CD1c-positive myeloid dendritic cell (primary cell): ENCODE results near the gene TGFBRAP1.
"Not testable (repeated sequence)": the region's sequence is repeated elsewhere in the genome, so short reads cannot be mapped to it uniquely, and the experiment has no call there.

ENCODE experiments used
- DNase-seq: peaks from one replicate; pipeline ENCODE4 v3.0.0-alpha.2; 2016; ENCODE audit errors: extremely low spot score

Gene TGFBRAP1

DNA sequence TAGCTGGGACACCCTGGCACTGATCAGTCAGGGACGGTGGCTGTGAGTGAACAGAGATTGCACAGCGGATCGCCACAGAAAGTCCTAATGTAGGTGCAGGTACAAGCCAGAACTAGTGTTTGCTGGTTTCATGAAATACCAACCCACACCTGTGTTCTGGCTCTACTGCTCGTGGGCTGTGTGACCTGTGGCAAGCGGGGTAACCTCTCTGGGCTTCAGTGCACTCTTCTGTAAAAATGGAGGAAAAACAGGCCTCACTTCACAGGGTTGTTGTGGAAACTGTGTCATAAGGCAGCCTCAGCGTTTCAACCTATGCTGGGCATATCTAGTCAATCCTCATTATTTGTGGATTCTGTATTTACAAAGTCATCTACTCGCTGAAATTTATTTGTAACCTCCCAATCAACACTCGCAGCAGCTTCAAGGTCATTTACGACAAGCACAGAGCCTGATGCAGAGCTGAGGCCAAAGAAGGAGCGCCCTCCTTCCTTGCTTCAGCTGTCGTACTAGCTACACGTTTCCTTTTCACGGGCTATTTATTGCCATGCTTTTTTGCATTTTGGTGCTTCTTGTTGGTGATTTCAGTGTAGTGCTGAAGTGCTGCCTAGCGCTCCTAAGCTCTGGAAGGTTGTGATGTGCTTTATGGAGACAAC lies 58.0 kb downstream of the TGFBRAP1 start:
- no peak for DNase-seq

DNA sequence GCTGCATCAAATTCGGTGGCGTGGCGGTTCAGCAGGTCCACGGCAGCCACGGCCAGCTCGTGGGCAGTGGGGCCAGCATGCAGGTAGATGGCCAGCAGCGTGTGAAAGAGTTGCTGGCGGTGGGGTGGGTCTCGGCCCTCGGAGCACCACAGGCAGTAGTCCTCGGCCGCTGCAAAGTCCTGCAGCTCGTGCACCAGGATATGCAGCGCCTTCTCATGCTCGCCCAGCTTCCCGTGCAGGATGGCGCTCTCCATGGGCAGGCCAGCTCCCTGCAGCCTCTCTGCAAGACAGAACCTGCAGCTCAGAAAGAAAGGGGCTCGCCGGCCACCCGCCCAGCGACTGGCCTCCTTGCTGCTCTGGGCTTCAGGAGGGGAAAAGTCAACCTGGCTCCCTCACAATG lies 60.1 kb downstream of the TGFBRAP1 start:
- no peak for DNase-seq

DNA sequence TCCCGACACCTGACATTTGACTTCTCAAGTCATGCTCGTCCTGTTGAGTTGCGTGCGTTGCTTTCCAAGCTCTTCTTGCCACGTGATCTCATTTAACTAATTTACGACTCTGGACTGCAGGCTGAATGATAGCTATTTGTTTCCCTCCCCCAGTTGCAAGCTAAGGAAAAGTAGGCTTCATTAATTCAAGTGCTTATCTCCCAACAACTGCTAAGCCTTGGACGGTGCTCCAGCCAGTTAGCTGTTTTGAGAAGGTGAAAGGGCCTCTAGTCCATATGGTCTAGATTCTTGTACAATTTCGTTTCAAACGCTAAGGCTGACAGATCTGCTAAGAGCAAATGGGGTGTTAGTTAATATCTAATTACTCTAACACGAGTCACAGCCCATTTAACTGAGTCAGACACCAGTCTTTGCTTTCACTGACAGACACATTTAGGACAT lies 66.9 kb downstream of the TGFBRAP1 start:
- DNase-seq: no peak

DNA sequence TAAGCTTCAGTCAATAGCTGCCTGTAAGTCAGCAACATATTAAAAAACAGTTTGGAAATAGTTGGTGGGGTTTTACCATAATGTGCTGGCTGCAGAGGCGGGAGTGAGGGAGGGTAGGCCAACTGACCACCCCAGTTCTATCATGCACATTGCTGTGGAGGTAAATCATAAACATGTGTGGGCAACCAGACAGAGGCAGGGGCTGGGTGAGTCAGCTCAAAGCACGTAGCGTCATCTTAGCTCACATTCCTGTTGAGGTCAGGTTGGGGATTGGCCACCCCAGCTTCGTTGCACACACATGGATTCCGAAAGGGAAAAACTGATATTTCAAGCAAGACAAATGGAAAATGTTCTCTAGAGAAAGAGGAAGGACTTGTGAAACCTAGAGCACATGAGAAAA lies 68.5 kb downstream of the TGFBRAP1 start:
- peak; percentile 5 for DNase-seq

DNA sequence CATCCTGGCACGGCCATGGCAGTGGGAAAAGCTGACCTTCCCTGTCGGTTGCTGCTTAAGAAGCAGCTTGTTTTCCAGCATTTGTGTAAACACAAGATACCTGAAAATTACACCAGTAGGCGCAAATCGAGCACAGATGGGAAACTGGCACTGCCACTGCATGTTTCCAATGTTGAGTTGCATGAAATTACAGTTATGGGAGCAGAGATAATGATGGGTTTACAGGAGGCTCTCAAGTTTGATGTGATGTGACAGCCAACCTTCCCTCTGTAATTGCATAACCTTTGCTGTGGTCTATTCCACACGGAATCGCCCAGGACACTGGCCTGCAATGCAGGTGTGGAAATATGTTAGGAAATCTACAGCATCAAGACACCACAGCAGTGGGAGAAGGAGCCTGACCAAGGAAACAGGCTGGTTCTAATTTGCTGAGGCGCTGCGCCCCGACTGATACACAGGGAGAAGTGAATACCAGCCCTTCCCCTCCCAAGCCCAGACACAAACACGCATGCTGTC lies 70.6 kb downstream of the TGFBRAP1 start:
- no peak for DNase-seq

DNA sequence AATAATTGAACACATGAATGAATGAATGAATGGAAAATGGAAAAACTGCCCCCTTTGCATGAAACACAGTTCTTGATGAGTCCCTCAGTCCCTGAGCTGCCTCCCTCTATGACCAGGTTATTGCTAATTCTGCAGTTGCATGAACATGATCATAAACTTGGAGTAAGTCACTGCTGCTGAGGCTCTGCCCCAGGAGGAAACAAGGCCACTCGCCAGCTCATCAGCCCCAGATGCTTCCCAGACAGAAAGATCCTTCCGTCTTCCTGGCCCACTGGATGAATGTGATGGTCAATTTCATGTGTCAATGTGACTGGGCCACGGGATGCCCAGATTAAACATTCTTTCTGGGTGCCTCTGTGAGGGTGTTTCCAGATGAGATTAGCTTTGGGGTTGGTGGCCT lies 71.6 kb downstream of the TGFBRAP1 start:
- DNase-seq: no peak

DNA sequence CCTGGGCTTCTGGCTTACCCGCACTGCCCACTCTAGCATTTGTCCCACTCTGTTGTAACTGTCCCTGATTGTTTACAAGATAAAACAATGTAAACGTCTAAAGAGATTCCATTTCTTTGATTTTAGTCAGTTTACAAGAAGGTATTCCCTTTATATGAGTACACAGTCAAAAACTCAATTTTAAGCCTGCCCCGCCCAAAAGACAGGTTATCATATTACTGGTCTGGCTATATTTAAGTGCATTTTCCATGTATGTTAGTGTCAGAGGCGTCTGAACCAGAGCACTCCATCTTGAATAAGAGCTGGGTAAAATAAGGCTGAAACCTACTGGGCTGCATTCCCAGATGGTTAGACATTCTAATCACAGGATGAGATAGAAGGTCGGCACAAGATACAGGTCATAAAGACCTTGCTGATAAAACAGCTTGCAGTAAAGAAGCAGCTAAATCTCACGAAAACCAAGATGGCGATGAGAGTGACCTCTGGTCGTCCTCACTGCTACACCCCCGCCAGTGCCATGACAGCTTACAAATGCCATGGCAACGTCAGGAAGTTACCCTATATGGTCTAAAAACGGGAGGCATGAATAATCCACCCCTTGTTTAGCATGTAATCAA lies 73.0 kb downstream of the TGFBRAP1 start:
- no peak for DNase-seq

DNA sequence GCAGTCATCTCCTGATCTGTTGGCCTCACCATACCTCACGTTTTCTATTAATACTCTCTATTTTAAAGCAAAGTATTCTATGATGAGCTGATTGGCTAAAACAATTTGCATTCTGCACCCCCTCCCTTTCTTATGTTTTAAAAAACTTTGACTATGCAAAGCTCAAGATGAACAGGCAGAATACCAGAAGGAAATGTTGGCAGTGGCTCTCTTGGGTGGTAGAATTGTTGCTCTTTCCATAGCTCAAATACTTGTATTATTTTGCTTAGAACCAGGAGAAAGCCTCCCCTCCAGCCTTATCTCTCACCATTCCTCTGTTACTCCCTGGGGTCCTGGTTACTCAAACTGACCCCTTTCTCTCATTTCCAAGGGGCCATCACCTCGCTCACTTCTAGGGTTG lies 73.6 kb downstream of the TGFBRAP1 start:
- DNase-seq: no peak

DNA sequence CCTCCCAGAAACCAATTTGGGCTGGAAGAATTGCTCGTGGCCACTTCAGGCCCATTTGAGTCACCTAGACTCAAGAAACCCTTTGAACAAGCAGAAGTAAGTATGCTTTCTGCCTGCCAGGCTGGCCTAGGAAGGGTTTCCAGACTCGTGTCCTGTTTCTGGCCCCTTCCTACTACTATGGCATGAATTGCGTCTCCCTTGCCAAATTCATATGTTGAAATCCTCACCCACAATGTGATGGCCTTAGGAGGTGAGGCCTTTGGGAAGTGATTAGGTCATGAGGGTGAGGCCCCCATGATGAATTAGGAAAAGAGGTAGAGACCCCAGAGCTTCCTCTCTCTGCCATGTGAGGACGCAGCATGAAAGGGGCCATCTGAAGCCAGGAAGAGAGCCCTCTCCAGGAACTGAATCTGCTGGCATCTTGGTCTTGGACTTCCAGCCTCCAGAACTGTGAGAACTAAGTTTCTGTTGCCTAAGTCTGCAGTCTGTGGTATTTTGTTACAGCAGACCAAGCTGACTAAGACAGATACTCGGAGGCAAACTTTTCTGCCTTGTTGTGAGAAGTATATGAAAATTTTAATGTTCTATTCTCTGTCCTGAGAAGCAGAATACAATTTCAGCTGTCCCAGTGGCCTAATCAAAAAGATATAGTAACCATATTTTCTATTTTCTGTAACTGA lies 74.9 kb downstream of the TGFBRAP1 start:
- DNase-seq: no peak

DNA sequence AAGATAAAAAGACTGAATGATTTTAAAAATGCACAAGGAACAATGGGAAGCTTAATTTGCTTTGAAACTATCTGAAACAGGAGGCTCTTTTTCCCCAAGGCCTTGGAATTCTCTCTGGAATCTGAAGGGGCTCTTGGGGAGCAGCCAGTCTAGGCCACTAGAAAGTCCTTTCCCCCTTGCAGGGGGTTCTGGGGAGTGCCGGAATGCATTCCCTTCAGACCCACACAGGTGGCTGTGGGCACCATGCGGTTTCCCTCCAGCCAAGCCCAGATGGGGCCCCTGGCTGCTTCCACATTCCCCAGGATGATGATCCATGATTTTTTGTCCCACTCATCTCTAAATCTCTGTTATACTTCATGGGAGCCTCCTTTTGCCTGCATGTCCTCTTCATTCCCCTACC lies 77.3 kb downstream of the TGFBRAP1 start:
- no peak for DNase-seq

DNA sequence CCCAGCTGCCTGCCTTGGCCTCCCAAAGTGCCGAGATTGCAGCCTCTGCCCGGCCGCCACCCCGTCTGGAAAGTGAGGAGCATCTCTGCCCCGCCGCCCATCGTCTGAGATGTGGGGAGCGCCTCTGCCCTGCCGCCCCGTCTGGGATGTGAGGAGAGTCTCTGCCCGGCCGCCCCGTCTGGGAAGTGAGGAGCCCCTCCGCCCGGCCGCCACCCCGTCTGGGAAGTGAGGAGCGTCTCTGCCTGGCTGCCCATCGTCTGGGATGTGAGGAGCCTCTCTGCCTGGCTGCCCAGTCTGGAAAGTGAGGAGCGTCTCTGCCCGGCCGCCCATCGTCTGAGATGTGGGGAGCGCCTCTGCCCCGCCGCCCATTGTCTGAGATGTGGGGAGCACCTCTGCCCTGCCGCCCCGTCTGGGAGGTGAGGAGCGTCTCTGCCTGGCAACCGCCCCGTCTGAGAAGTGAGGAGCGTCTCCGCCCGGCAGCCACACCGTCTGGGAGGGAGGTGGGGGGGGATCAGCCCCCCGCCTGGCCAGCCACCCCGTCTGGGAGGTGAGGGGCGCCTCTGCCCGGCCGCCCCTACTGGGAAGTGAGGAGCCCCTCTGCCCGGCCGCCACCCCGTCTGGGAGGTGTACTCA lies 78.4 kb downstream of the TGFBRAP1 start:
- not testable (repeated sequence) for DNase-seq

DNA sequence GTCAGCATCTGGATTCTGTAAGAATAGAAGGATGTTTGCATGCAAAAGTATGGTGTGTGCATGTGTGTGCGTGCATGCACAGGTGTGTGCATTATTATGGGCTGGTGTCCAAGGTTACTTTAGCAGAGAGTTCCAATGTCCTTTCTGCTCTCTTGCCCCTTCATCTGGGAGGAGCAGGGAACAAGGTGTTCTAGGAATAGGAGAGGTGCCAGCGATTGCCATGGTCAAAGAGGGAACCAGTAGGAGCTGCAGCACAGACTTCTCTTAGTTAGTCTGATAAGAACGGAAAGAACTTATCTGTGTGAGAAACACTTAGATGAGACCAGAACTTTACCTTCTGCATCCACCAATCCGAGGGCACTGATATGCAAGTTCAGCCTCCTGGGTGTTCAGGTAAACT lies 79.6 kb downstream of the TGFBRAP1 start:
- no peak for DNase-seq

DNA sequence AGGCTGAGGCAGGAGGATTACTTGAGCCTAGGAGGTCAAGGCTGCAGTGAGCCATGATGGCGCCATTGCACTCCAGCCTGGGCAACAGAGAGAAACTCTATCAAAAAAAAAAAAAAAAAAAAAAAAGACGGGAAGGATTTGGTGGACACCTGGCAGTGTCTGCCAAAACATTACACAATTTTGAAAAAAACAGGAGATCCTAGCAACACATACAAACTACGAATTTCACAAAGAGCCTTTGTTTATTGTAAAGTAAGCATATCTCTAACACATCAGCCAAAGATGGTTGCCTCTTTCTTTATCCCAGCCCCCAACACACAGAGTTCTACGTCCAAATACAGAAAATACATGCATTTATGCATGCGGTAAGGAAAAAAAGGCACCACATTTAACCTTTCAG lies 80.4 kb downstream of the TGFBRAP1 start:
- no peak for DNase-seq

DNA sequence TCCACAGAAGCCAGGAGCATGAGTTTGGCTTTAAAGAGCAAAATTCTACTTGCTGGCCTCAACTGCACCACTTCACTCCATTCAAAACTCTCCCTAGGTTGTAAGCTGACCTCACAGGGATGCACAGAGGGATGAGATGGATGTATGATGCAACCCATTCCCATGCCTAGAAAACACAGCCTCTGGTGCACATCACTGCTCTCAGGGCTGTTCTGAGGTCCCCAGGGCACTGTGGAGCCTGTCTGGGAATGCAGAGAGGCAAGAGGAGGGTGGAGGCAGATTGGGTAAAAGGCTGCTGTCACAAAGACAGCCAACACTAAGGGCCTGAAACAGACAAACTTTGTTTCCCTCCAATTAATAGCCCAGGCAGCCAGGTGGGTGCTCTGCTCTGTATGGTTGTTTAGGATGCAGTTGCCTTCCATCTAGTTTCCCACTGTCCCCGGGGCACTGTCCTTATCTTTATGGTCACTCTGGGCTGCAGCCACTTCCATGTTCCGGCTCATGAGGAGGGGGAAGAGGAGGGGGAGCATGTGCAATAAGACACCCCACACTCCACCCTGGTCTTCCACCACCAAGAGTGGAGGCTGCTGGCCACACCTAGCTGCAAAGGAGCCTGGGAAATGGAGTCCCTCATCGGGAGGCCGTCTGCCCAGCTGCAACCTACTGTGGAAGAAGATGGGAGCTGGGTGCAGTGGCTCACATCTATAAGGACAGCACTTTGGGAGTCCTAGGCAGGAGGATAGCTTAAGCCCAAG lies 81.0 kb downstream of the TGFBRAP1 start:
- no peak for DNase-seq

DNA sequence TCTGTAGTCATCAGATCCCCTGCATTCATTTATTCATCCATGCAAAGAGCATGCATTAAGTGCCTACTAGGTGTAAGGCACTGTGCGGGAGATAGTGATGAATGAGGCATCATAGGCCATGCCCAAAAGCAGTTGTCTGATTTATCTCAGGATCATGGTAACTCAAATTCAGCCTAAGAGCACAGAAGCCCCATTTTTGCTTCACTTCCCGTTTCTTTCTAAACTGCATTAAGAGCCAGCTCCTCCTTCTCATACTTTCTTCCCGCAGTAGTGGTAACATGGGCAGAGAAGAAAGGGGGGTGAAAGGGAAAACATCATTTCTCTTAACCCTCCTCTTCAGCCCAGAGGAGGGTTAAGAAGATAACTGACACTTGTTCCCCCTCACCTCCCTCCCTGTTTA lies 85.1 kb downstream of the TGFBRAP1 start:
- DNase-seq: no peak

DNA sequence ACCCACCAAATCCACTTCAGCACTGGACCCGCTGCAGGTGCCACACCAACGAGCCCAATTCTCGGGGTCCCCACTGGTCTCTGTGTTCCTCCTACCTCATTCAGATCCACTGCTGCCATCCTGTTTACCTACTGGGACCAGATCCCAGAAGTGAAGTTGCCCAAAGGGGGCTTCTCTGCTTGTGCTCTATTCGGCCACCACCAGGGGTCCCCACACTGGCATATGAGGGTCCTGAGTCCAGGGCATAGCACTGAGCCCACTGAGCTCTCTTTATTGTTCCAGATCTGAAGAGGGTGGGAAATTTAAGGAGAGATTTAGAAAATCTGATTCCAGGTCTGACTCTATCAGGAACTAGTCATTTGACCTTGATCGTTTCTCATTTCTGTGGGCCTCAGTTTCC lies 85.6 kb downstream of the TGFBRAP1 start:
- DNase-seq: no peak

DNA sequence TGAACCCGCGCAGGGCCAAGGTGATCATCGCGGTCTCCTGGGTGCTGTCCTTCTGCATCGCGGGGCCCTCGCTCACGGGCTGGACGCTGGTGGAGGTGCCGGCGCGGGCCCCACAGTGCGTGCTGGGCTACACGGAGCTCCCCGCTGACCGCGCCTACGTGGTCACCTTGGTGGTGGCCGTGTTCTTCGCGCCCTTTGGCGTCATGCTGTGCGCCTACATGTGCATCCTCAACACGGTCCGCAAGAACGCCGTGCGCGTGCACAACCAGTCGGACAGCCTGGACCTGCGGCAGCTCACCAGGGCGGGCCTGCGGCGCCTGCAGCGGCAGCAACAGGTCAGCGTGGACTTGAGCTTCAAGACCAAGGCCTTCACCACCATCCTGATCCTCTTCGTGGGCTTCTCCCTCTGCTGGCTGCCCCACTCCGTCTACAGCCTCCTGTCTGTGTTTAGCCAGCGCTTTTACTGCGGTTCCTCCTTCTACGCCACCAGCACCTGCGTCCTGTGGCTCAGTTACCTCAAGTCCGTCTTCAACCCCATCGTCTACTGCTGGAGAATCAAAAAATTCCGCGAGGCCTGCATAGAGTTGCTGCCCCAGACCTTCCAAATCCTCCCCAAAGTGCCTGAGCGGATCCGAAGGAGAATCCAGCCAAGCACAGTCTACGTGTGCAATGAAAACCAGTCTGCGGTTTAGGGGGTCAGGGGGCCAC lies 87.1 kb downstream of the TGFBRAP1 start:
- no peak for DNase-seq

DNA sequence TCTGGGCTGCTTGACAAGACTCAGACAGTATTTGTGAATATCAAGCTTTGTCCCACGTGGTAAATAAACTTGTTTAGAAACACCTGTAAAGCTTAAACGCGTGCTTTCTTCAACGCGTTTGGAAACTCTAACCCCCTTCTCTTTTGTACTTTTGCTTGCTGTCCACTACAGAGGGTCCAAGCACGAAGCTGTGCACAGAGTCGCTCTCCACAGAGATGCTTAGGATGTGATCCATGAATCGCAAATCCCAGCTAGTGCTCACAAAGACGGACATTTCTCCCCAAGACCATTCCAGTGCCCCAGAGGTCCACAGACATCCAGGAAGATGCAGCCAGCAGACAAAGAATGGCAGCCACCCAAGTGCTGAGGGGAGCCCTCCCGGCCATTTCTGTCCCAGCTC lies 88.1 kb downstream of the TGFBRAP1 start, which contains the start of gene GPR45:
TSS of gene GPR45 (plus strand) at position 301 of the 400 bp plus-strand sequence. CDS start 116 bp downstream, outside the sequence.
- DNase-seq: no peak

DNA sequence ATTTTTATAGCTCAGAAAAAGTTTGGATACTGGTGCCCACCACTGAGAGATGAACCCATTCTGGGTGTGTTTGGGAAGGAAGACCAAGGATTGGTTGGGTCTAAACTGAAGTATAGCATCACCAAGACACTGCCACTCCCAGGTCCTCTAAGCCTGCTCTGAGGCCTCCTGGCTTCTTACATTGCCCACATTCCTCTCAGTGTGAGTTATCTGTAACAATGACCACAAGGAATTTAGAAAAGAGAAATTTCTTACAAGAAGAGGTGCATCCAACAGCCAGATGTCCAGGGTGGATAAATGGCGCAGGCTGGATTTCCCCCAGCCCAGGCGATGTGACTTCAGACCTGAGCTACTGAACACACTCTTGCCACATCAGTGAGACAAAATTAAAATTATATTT lies 89.6 kb downstream of the TGFBRAP1 start:
- no peak for DNase-seq

DNA sequence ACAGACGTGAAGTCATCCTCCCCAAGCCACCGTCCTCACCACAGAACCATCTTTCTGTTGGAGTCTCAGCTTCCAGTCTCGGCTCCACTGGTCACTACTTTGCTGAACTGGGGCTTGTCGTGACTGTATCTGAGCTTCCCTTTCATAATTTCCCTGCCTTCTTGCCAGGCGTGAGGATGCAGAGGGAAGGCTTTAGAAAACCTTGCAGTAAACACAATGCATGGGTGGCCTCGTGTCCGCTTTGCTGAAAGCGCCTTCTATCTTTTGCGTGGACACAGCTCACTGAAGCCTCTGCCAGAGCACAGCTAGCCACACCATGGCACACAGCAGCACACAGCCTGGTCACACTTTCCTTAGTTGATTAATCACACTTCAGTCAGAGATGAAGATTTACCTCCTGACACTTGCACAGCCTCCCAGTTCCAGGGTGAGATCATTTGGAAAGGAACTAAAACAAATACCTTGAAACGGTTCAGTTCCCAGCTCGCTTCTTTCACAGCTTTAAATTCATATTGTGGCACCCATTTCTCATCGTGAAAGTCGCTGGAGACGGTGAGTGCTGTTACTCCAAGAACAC lies 90.8 kb downstream of the TGFBRAP1 start:
- DNase-seq: no peak
